IMR-90 (cell line): ENCODE data around the gene PPP2R2D. TPM values are rescaled to one million over a fixed set of nuclear protein-coding genes. Genes with fewer than 3 reads are reported as not detected.

Experiments
- ATAC-seq: fragments of 200-7000 bp; cut with Tn5 transposase; 2 replicates; pipeline ENCODE4 v1.9.1; 2020; ENCODE audit warnings: low read depth, mild to moderate bottlenecking, moderate library complexity
- BruUV-seq: library from RNA; stranded (reverse); fragments of 400-500 nt; replicated peaks from 2 replicates; lab custom pipeline; 2021; lab: Mats Ljungman, UMichigan
- CTCF ChIA-PET: fragments of 300-600 bp; formaldehyde crosslinking; extraction: SDS; loops from one replicate; lab custom pipeline; 2021; ENCODE audit warnings: antibody characterized with exemption; lab: Yijun Ruan, JAX
- POLR2A ChIA-PET: fragments of 300-600 bp; sonication (Branson Sonifier 250); formaldehyde crosslinking; loops from one replicate; lab custom pipeline; 2022; ENCODE audit warnings: antibody characterized with exemption; ENCODE audit not compliant: unreplicated experiment; lab: Charles Lee
- DNase-seq: peaks from one replicate; pipeline ENCODE4 v3.0.0; 2013
- H2AFZ ChIP-seq: replicated peaks from 2 replicates; pipeline ENCODE3; 2013; ENCODE audit warnings: low read length, mild to moderate bottlenecking; ENCODE audit not compliant: poor library complexity
- H2AK5ac ChIP-seq: 2 replicates; pipeline ENCODE4 v1.6.1; 2013; ENCODE audit warnings: low read depth, low read length, inconsistent platforms
- H2AK9ac ChIP-seq: replicated peaks from 2 replicates; pipeline ENCODE3; 2013; ENCODE audit warnings: mild to moderate bottlenecking, low read depth, low read length, moderate library complexity; ENCODE audit not compliant: poor library complexity
- H2BK120ac ChIP-seq: 2 replicates; pipeline ENCODE4 v1.6.1; 2013; ENCODE audit warnings: low read depth, low read length, inconsistent platforms
- H2BK15ac ChIP-seq: 3 replicates; pipeline ENCODE4 v1.6.1; 2013; ENCODE audit warnings: low read depth, low read length, inconsistent platforms
- H2BK20ac ChIP-seq: 2 replicates; pipeline ENCODE4 v1.6.1; 2013; ENCODE audit warnings: low read depth, mild to moderate bottlenecking, inconsistent platforms, low read length, moderate library complexity
- H2BK5ac ChIP-seq: 2 replicates; pipeline ENCODE4 v1.6.1; 2013; ENCODE audit warnings: mild to moderate bottlenecking, low read depth, low read length, inconsistent platforms; ENCODE audit not compliant: poor library complexity, severe bottlenecking
- H3K14ac ChIP-seq: replicated peaks from 2 replicates; pipeline ENCODE4 v1.6.1; 2013; ENCODE audit warnings: low read depth, low read length, inconsistent platforms
- H3K18ac ChIP-seq: 2 replicates; pipeline ENCODE4 v1.6.1; 2013; ENCODE audit warnings: low read depth, low read length, control low read depth
- H3K23ac ChIP-seq: 2 replicates; pipeline ENCODE4 v1.6.1; 2013; ENCODE audit warnings: low read depth, low read length, inconsistent platforms
- H3K27ac ChIP-seq: 2 replicates; pipeline ENCODE4 v1.5.1; 2013; ENCODE audit warnings: mild to moderate bottlenecking, control low read depth, low read length; ENCODE audit not compliant: insufficient read depth
- H3K27me3 ChIP-seq: 2 replicates; pipeline ENCODE4 v1.6.1; 2013; ENCODE audit warnings: low read length; ENCODE audit not compliant: control insufficient read depth, insufficient read depth
- H3K36me3 ChIP-seq: 2 replicates; pipeline ENCODE4 v1.6.1; 2013; ENCODE audit warnings: low read length, mixed read lengths; ENCODE audit not compliant: control insufficient read depth, insufficient read depth
- H3K4ac ChIP-seq: 2 replicates; pipeline ENCODE4 v1.6.1; 2013; ENCODE audit warnings: low read depth, low read length, inconsistent platforms
- H3K4me1 ChIP-seq: 2 replicates; pipeline ENCODE4 v1.6.1; 2013; ENCODE audit warnings: low read length, mixed read lengths; ENCODE audit not compliant: control insufficient read depth, insufficient read depth
- H3K4me2 ChIP-seq: 2 replicates; pipeline ENCODE4 v1.6.1; 2013; ENCODE audit warnings: low read depth, mild to moderate bottlenecking, control low read depth, low read length, moderate library complexity
- H3K4me3 ChIP-seq: 2 replicates; pipeline ENCODE4 v1.5.1; 2013; ENCODE audit warnings: low read depth, mild to moderate bottlenecking, control low read depth, low read length, moderate library complexity; ENCODE audit not compliant: insufficient read depth
- H3K56ac ChIP-seq: 2 replicates; pipeline ENCODE4 v1.6.1; 2013; ENCODE audit warnings: low read length, inconsistent platforms; ENCODE audit not compliant: insufficient read depth; ENCODE audit errors: extremely low read depth
- H3K79me1 ChIP-seq, 2 experiments: 2 replicates each; pipeline ENCODE4 v1.6.1; 2013; ENCODE audit warnings: low read length in 2 of 2, inconsistent platforms in 1 of 2, low read depth in 1 of 2
- H3K9ac ChIP-seq: 2 replicates; pipeline ENCODE4 v1.6.1; 2013; ENCODE audit warnings: low read depth, low read length, control low read depth
- H3K9me1 ChIP-seq: 2 replicates; pipeline ENCODE4 v1.6.1; 2013; ENCODE audit warnings: low read length, inconsistent platforms; ENCODE audit not compliant: insufficient read depth
- H3K9me3 ChIP-seq: 2 replicates; pipeline ENCODE4 v1.6.1; 2013; ENCODE audit warnings: low read length; ENCODE audit not compliant: control insufficient read depth, insufficient read depth
- H4K20me1 ChIP-seq: 2 replicates; pipeline ENCODE4 v1.6.1; 2013; ENCODE audit warnings: low read length, inconsistent platforms; ENCODE audit not compliant: insufficient read depth
- H4K5ac ChIP-seq: 2 replicates; pipeline ENCODE4 v1.6.1; 2013; ENCODE audit warnings: mild to moderate bottlenecking, low read depth, low read length, control low read depth
- H4K8ac ChIP-seq, 2 experiments: 2 replicates each; pipeline ENCODE4 v1.6.1; 2013; ENCODE audit warnings: low read depth in 2 of 2, low read length in 2 of 2, control low read depth in 1 of 2, inconsistent platforms in 1 of 2
- H4K91ac ChIP-seq: 2 replicates; pipeline ENCODE4 v1.6.1; 2013; ENCODE audit warnings: low read depth, low read length, inconsistent platforms; ENCODE audit not compliant: insufficient read depth
- FOS ChIP-seq: fragments of 150-350 bp; IDR thresholded peaks from 2 replicates; pipeline ENCODE4 v1.6.1; 2016; ENCODE audit warnings: low read depth, low read length
- MAFK ChIP-seq: IDR thresholded peaks from 2 replicates; pipeline ENCODE4 v1.6.1; 2012; ENCODE audit warnings: low read depth, low read length, improper control_type of control experiment
- MAZ ChIP-seq: IDR thresholded peaks from 2 replicates; pipeline ENCODE4 v1.6.1; 2012; ENCODE audit warnings: low read depth, mild to moderate bottlenecking, low read length, improper control_type of control experiment, moderate library complexity, borderline replicate concordance
- WGBS, 2 experiments: methylation state at CpG; one replicate each; pipeline versions ENCODE4 v1.1.5 to v1.1.7; 2013; ENCODE audit warnings: missing lambda C conversion rate in 2 of 2; ENCODE audit not compliant: insufficient read length in 1 of 2; ENCODE audit errors: extremely low coverage in 2 of 2; 5-methylcytosine and 5-hydroxymethylcytosine counted together
- dilution Hi-C: fragments of 300-500 bp; cut with HindIII; formaldehyde crosslinking; loops from one replicate; pipeline ENCODE4 v1.14.3; 2018; ENCODE audit warnings: low sequenced_read_pairs; ENCODE audit not compliant: unreplicated experiment
- in situ Hi-C: fragments of 300-500 bp; cut with MboI; formaldehyde crosslinking; loops from 3 replicates; pipeline ENCODE4 v1.14.3; 2019; ENCODE audit warnings: low sequenced_read_pairs, inconsistent platforms, mixed read lengths
- intact Hi-C: fragments of 100-400 bp; cut with micrococcal nuclease; formaldehyde crosslinking; loops from 2 replicates; pipeline ENCODE4 v1.10.0; 2022
- polyA plus RNA-seq, 3 experiments: library from polyadenylated mRNA; depleted of rRNA; stranded (reverse); fragments of >200 nt; gene quantifications; 2 replicates each; pipeline ENCODE4 v1.2.3, GENCODE V29; 2012; ENCODE audit warnings: low replicate concordance in 1 of 3
- total RNA-seq: library from RNA; depleted of rRNA; stranded (reverse); fragments of >200 nt; gene quantifications from 2 replicates; pipeline ENCODE4 v1.2.3, GENCODE V29; 2012

PPP2R2D gene
- total and polyA plus RNA-seq, 2 of the 4 experiments (the other 2 are of a cell fraction), result 22.8 to 23.8 TPM

GRCh38 chr10:131902691-131903090, 1.9 kb downstream of the PPP2R2D start:
- no peaks in the 10 kb centered on the region for H3K9me3 ChIP-seq
- no peak overlapping the region for H3K18ac ChIP-seq
- H4K91ac ChIP-seq, result no peak overlapping the region
- no peak overlapping the region for H3K14ac ChIP-seq
- H3K27me3 ChIP-seq, result peaks cover 13% of the 10 kb centered on the region
- POLR2A ChIA-PET, result no interaction called here
- peaks cover 8% of the 10 kb centered on the region; the same call in 1 of the 2 replicates for H3K36me3 ChIP-seq
- CTCF ChIA-PET, result no interaction called here
- intact Hi-C loops, result loop anchor here (5.0 kb wide), 3 partner anchors 45 to 120 kb away; partner anchors contain the start of gene BNIP3
- no peak overlapping the region for H3K9ac ChIP-seq
- H3K23ac ChIP-seq, result no peak overlapping the region
- ATAC-seq, result no peak
- H3K56ac ChIP-seq, result no peak overlapping the region
- H3K4me2 ChIP-seq, result peak overlapping the region; percentile 31; the same call in 1 of the 2 replicates
- peaks cover 10% of the 10 kb centered on the region for H3K4me1 ChIP-seq
- H4K8ac ChIP-seq, result no peak overlapping the region
- no peak overlapping the region for H4K5ac ChIP-seq
- no peak overlapping the region for H2AK9ac ChIP-seq
- TSS peak; percentile 24 for BruUV-seq
- H3K79me1 ChIP-seq, result peaks cover 15 to 39% of the 10 kb centered on the region in 2 experiments
- dilution Hi-C loops, result no loop called here
- peaks cover 42% of the 10 kb centered on the region for H4K20me1 ChIP-seq
- H2BK5ac ChIP-seq, result no peak overlapping the region
- H3K9me1 ChIP-seq, result peaks cover 22% of the 10 kb centered on the region
- H2AFZ ChIP-seq, result no peak overlapping the region
- H2BK20ac ChIP-seq, result no peak overlapping the region
- in situ Hi-C loops, result no loop called here
- H2BK15ac ChIP-seq, result no peak overlapping the region
- no peak overlapping the region for H3K4ac ChIP-seq
- no peak for TF ChIP-seq MAFK
- no peak for TF ChIP-seq FOS
- no peak for TF ChIP-seq MAZ
- H2BK120ac ChIP-seq, result no peak overlapping the region
- no peak for DNase-seq
- H3K4me3 ChIP-seq, result no peak overlapping the region
- H3K27ac ChIP-seq, result no peak overlapping the region
- WGBS, 2 experiments, result no CpG with 5 or more reads among the region's 9 CpGs
- H2AK5ac ChIP-seq, result no peak overlapping the region
